ENCODE data around the gene BAZ2B.

DNA sequence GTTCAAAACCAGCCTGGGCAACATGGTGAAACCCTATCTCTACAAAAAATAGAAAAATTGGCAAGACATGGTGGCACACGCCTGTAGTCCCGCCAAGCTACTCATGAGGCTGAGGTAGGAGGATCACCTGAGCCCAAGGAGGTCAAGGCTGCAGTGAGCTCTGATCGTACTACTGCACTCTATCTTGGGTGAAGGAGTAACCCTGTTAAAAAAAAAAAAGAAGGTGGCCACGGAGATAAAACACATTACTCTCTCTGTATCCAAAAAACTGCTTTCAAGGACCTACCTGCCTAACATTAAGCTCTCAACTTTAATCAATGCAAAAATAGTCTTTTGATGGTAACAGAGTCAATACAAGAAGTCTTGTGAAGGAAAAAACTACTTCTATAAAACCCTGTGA is 57.3 kb downstream of the BAZ2B start:
- TF ChIP-seq CTCF (IDR thresholded peaks at IDR 0.05; ENCODE audit: insufficient read depth, low read length, poor library complexity, severe bottlenecking): no peak
- TF ChIP-seq EZH2phosphoT487 (conservative IDR thresholded peaks at IDR 0.05; ENCODE audit: low read length): no peak

Data from SU-DHL-6 (cell line).